OCI-LY3 (cell line): ENCODE measurements around the gene NID1.

ENCODE experiments used
- H2AFZ ChIP-seq: fragments of 200-600, 300-600 bp; shearing (Covaris generic); 2 replicates; pipeline ENCODE4 v1.6.0; 2014; ENCODE audit warnings: antibody characterized with exemption, low read depth, low read length
- H3K27ac ChIP-seq: fragments of 200-600, 300-600 bp; sonication (generic); 2 replicates; pipeline ENCODE4 v1.5.1; 2014; ENCODE audit warnings: mild to moderate bottlenecking, low read length, moderate library complexity, mixed read lengths
- H3K27me3 ChIP-seq: fragments of 200-600, 300-600 bp; sonication (generic); 2 replicates; pipeline ENCODE4 v1.6.1; 2014; ENCODE audit warnings: low read depth, low read length, mixed read lengths
- H3K36me3 ChIP-seq: fragments of 200-600, 300-600 bp; sonication (generic); replicated peaks from 2 replicates; pipeline ENCODE3; 2014; ENCODE audit warnings: low read depth, low read length, mixed read lengths
- H3K4me1 ChIP-seq: fragments of 300-600, 200-600 bp; sonication (generic); 2 replicates; pipeline ENCODE4 v1.6.1; 2014; ENCODE audit warnings: low read length, mixed read lengths
- H3K4me2 ChIP-seq: fragments of 200-600, 300-600 bp; sonication (generic); 2 replicates; pipeline ENCODE4 v1.6.1; 2014; ENCODE audit warnings: low read length, mixed read lengths
- H3K4me3 ChIP-seq: fragments of 300-600, 200-600 bp; sonication (generic); 2 replicates; pipeline ENCODE4 v1.5.1; 2014; ENCODE audit warnings: antibody characterized with exemption, mild to moderate bottlenecking, low read length, moderate library complexity
- H3K79me2 ChIP-seq: fragments of 300-600, 200-600 bp; shearing (Covaris generic); 2 replicates; pipeline ENCODE4 v1.6.1; 2014; ENCODE audit warnings: mild to moderate bottlenecking, low read length, mixed read lengths
- H3K9ac ChIP-seq: fragments of 300-600, 200-600 bp; shearing (Covaris generic); 2 replicates; pipeline ENCODE4 v1.6.0; 2014; ENCODE audit warnings: mild to moderate bottlenecking, low read length, moderate library complexity
- H3K9me3 ChIP-seq: fragments of 200-600, 300-600 bp; shearing (Covaris generic); 2 replicates; pipeline ENCODE4 v1.6.1; 2014; ENCODE audit warnings: low read length, mixed read lengths; ENCODE audit not compliant: insufficient read depth
- H4K20me1 ChIP-seq: fragments of 200-600, 300-600 bp; sonication (generic); 2 replicates; pipeline ENCODE4 v1.6.1; 2016; ENCODE audit warnings: low read length, mixed read lengths; ENCODE audit not compliant: insufficient read depth
- EZH2phosphoT487 ChIP-seq: fragments of 200-600 bp; shearing (Covaris generic); IDR thresholded peaks from 2 replicates; pipeline ENCODE4 v1.6.1; 2018; ENCODE audit warnings: antibody characterized with exemption, mixed run types, low read depth
- TF ChIP-seq, protein P1 (sequence below): fragments of 200-600, 300-600 bp; sonication (generic); IDR thresholded peaks from 2 replicates; pipeline ENCODE4 v1.5.1; 2014; ENCODE audit warnings: antibody characterized with exemption, low read length, low read depth

NID1 gene

DNA sequence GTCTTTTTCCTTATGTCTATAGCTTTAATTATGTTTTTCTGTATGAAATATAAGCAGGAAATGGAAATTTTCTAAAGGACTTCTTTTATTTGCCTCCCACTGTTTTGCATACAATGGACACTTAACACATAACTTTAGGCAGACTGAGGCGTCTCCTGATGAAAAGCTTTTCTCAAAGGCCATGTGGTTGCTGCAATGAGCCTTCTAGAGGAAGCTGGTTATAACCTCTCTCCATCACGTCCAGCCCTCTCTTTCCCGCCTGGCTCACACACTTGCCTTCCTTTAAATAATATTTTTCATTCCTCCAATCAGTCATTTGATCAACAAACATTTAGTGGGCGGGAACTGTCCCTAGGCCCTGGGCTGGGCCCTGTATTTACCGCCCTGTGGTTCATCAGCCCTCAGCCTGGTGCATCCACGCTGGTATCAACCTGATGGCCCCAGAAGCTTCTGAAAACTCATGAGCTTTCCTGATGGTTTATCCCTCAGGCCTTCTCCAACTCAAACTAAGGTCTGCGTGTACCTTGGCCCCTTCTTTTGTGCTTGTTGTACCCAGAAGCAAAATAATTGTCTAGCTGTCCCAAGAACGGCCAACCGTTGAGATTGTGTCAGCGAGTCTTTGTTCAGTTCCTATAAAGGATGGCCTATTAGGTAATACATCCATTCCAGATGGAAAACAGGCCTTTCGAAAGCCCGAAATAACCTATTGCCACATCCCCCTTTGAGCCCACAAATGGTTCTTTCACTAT lies 122.8 kb downstream of the NID1 start:
- Histone ChIP-seq H3K27ac (no peak overlapping the region), H3K36me3 (no peaks in the 10 kb centered on the region), H3K79me2 (no peaks in the 10 kb centered on the region), H3K9me3 (no peaks in the 10 kb centered on the region), H3K4me1 (peaks cover 26% of the 10 kb centered on the region), H3K4me3 (no peak overlapping the region), H3K4me2 (no peak overlapping the region), H3K27me3 (peaks cover 49% of the 10 kb centered on the region), H3K9ac (no peak overlapping the region), H4K20me1 (no peaks in the 10 kb centered on the region), H2AFZ (no peak overlapping the region)
- TF ChIP-seq, protein P1, sequence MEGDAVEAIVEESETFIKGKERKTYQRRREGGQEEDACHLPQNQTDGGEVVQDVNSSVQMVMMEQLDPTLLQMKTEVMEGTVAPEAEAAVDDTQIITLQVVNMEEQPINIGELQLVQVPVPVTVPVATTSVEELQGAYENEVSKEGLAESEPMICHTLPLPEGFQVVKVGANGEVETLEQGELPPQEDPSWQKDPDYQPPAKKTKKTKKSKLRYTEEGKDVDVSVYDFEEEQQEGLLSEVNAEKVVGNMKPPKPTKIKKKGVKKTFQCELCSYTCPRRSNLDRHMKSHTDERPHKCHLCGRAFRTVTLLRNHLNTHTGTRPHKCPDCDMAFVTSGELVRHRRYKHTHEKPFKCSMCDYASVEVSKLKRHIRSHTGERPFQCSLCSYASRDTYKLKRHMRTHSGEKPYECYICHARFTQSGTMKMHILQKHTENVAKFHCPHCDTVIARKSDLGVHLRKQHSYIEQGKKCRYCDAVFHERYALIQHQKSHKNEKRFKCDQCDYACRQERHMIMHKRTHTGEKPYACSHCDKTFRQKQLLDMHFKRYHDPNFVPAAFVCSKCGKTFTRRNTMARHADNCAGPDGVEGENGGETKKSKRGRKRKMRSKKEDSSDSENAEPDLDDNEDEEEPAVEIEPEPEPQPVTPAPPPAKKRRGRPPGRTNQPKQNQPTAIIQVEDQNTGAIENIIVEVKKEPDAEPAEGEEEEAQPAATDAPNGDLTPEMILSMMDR, result no peak
- no peak for TF ChIP-seq EZH2phosphoT487

DNA sequence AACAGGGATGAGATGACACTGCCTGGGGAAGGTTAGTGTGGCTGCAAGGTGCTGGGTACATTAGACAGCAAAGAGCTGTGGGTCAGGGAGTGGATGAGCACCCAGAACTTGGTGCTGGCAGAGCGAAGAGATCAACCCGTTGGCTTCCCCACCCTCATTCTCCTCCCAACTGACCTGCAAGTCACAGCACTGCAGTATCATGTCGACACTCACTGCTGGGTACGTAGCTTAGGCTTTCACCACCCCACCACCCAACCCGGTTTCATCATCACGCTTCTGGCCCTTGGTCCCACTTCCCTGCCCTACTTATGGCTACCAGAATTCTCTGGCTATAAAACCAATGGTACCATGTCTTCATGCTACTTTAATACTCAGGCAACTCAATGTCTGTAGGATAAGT lies 124.6 kb downstream of the NID1 start:
- Histone ChIP-seq H2AFZ (no peak overlapping the region), H3K9me3 (no peaks in the 10 kb centered on the region), H3K27me3 (peaks cover 58% of the 10 kb centered on the region), H3K4me1 (peaks cover 15% of the 10 kb centered on the region), H3K27ac (no peak overlapping the region), H4K20me1 (no peaks in the 10 kb centered on the region), H3K36me3 (no peaks in the 10 kb centered on the region), H3K4me3 (no peak overlapping the region), H3K4me2 (no peak overlapping the region), H3K79me2 (no peaks in the 10 kb centered on the region), H3K9ac (no peak overlapping the region)
- TF ChIP-seq EZH2phosphoT487, result no peak
- TF ChIP-seq, protein P1, result no peak

DNA sequence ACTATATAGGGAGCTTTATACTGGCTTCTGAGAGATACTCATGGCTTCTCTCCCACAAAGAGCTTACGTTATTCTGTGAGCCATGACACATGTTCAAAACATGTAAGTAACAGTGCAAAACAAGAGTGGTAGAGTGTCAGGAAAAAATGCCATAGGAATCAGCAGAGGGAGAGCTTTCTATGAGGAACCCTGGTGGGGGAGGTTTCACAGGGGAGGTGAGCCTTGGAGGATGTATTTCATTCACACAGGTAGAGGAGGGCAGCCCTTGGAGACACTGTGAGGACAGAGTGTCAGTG lies 125.5 kb downstream of the NID1 start:
- H3K4me2 ChIP-seq, result peak overlapping the region; percentile 47
- H4K20me1 ChIP-seq, result no peaks in the 10 kb centered on the region
- no peak for TF ChIP-seq EZH2phosphoT487
- TF ChIP-seq, protein P1, result no peak
- peaks cover 15% of the 10 kb centered on the region for H3K4me1 ChIP-seq
- H3K9ac ChIP-seq, result no peak overlapping the region
- no peak overlapping the region for H3K4me3 ChIP-seq
- peaks cover 60% of the 10 kb centered on the region for H3K27me3 ChIP-seq
- no peaks in the 10 kb centered on the region for H3K79me2 ChIP-seq
- H3K9me3 ChIP-seq, result no peaks in the 10 kb centered on the region
- H3K36me3 ChIP-seq, result no peaks in the 10 kb centered on the region
- no peak overlapping the region for H3K27ac ChIP-seq
- no peak overlapping the region for H2AFZ ChIP-seq

DNA sequence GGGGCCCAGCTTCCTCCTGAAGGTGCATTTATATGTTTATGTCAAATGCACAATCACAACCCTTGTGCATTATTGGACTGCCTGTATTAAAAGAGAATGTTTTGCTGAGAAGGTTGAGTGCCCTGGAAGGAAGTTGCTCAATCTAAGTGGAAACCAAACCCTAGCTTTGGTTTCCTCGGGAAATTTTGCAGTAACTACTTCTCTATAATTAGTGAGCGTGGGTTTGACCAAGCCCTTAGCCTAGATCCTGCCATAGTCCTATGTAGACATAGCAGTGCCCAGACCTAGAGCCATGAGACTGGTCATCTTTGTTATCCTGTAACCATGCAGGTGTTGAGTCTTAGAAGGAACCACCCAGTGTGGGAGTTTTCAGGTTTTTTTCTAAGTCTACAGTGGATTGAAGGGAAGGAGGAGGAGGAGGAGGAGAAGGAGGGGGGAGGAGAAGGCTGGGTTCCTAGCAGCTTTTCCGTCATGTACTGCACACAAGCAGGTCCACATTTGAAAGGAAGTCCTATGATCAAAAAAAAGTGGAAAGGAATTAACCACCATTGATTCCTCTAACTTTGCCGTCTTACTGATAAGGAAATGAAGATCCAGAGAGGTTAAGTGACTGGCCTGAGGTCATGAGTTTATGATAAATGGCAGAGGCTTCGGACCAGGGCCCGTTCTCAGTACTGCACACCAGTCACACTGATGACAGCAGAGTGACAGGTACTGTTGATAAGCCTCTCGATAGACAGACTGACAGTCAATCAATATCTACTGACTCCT lies 126.0 kb downstream of the NID1 start:
- Histone ChIP-seq H3K4me3 (peak overlapping the region; percentile 1; the same call in 1 of the 2 replicates), H4K20me1 (no peaks in the 10 kb centered on the region), H3K36me3 (no peaks in the 10 kb centered on the region), H3K9ac (no peak overlapping the region), H2AFZ (no peak overlapping the region), H3K27me3 (peaks cover 59% of the 10 kb centered on the region), H3K4me1 (peaks cover 17% of the 10 kb centered on the region), H3K79me2 (no peaks in the 10 kb centered on the region), H3K27ac (no peak overlapping the region), H3K9me3 (no peaks in the 10 kb centered on the region), H3K4me2 (peak overlapping the region; percentile 47)
- TF ChIP-seq EZH2phosphoT487, result no peak
- TF ChIP-seq, protein P1, result no peak
